Measurements from ENCODE around the gene TSPAN18.

The TSPAN18 gene

DNA sequence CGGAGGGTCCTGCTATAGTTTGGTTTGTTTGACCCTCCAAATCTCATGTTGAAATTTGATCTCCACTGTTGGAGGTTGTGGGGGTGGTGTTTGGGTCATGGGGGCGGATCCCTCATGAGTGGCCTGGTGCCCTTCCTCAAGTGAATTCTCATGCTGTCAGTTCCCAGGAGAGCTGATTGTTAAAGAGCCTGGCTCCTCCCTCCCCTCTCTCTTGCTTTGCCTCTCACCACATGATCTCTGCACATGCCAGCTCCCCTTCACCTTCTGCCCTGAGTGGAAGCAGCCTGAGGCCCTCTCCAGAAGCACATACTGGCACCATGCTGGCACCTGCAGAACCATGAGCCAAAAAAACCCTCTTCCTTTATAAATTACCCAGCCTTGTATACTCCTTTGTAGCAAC lies 7.1 kb downstream of the TSPAN18 start:
- no peak for DNase-seq
- Histone ChIP-seq H4K91ac (ENCODE audit: low read depth, low read length) (no peak overlapping the region), H3K23ac (ENCODE audit: low read length) (no peak overlapping the region), H3K4ac (ENCODE audit: low read depth, low read length) (no peak overlapping the region), H3K4me2 (ENCODE audit: low read length) (no peak overlapping the region), H4K12ac (ENCODE audit: low read depth, low read length) (no peak overlapping the region), H2AFZ (ENCODE audit: insufficient read depth, low read length, poor library complexity) (no peak overlapping the region), H3K36me3 (ENCODE audit: control insufficient read depth in 1 of 2, insufficient read depth in 2 of 2, low read length in 2 of 2) (no peaks in the 10 kb centered on the region), H3K9me3 (ENCODE audit: insufficient read depth, low read depth, low read length) (no peaks in the 10 kb centered on the region), H2BK120ac (ENCODE audit: insufficient read depth, low read length, poor library complexity) (no peak overlapping the region), H2BK5ac (ENCODE audit: low read depth, low read length, poor library complexity) (no peak overlapping the region), H3K27me3 (ENCODE audit: insufficient read depth, low read length) (no peaks in the 10 kb centered on the region), H3K27ac (ENCODE audit: low read depth, low read length) (no peak overlapping the region), H2AK5ac (ENCODE audit: low read length) (no peak overlapping the region), H3K4me3 (ENCODE audit: low read depth, low read length) (no peak overlapping the region), H3K18ac (ENCODE audit: low read length) (no peak overlapping the region), H3K79me2 (ENCODE audit: control insufficient read depth, insufficient read depth, low read length, poor library complexity) (no peaks in the 10 kb centered on the region), H3K14ac (ENCODE audit: low read length) (no peak overlapping the region), H3K9ac (ENCODE audit: low read length) (no peak overlapping the region), H2BK12ac (ENCODE audit: low read length) (no peak overlapping the region), H3K4me1 (ENCODE audit: control insufficient read depth in 1 of 2, insufficient read depth in 2 of 2, low read length in 2 of 2) (peaks cover 3 to 4% of the 10 kb centered on the region in 2 experiments), H4K8ac (ENCODE audit: low read depth, low read length) (no peak overlapping the region), H3K79me1 (ENCODE audit: low read length) (no peaks in the 10 kb centered on the region)
- WGBS (ENCODE audit: extremely low coverage, insufficient coverage, insufficient read length) = no CpG with 5 or more reads among the region's 2 CpGs

DNA sequence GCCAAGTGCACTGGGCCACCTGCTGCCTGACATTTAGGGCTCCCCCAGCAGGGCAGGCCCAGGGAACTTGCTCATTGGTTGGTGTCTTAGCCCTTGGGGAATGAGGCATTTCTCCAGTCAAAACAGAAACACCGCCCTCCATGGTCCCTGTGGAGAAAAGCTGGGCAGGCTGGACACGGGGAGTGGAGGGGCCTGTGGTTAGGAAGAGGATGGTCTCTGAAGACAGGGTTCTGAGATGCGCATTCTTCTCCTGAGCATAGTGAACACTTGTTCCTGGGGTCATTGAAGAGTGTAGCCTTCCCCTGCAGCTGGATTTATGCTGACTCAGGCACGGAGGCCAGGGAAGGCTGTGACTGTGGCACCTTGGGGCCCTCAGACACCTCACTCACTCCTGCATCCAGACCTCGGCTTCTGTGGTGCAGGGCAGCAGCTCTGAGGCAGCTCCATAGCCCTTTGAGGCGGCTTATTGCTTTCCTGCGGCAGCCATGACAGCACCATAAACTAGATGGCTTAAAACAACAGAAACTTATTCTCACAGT lies 8.2 kb downstream of the TSPAN18 start:
- Histone ChIP-seq H3K14ac (ENCODE audit: low read length) (no peak overlapping the region), H4K12ac (ENCODE audit: low read depth, low read length) (no peak overlapping the region), H2BK120ac (ENCODE audit: insufficient read depth, low read length, poor library complexity) (no peak overlapping the region), H2BK5ac (ENCODE audit: low read depth, low read length, poor library complexity) (no peak overlapping the region), H3K9me3 (ENCODE audit: insufficient read depth, low read depth, low read length) (no peaks in the 10 kb centered on the region), H3K27ac (ENCODE audit: low read depth, low read length) (no peak overlapping the region), H4K8ac (ENCODE audit: low read depth, low read length) (no peak overlapping the region), H3K79me1 (ENCODE audit: low read length) (no peaks in the 10 kb centered on the region), H3K4me2 (ENCODE audit: low read length) (no peak overlapping the region), H3K4ac (ENCODE audit: low read depth, low read length) (no peak overlapping the region), H3K18ac (ENCODE audit: low read length) (no peak overlapping the region), H3K79me2 (ENCODE audit: control insufficient read depth, insufficient read depth, low read length, poor library complexity) (no peaks in the 10 kb centered on the region), H2AK5ac (ENCODE audit: low read length) (no peak overlapping the region), H3K23ac (ENCODE audit: low read length) (no peak overlapping the region), H3K27me3 (ENCODE audit: insufficient read depth, low read length) (no peaks in the 10 kb centered on the region), H3K4me3 (ENCODE audit: low read depth, low read length) (no peak overlapping the region), H4K91ac (ENCODE audit: low read depth, low read length) (no peak overlapping the region), H2BK12ac (ENCODE audit: low read length) (no peak overlapping the region), H3K9ac (ENCODE audit: low read length) (no peak overlapping the region), H3K36me3 (ENCODE audit: control insufficient read depth in 1 of 2, insufficient read depth in 2 of 2, low read length in 2 of 2) (no peaks in the 10 kb centered on the region), H2AFZ (ENCODE audit: insufficient read depth, low read length, poor library complexity) (no peak overlapping the region), H3K4me1 (ENCODE audit: control insufficient read depth in 1 of 2, insufficient read depth in 2 of 2, low read length in 2 of 2) (peaks cover 2 to 3% of the 10 kb centered on the region in 2 experiments)
- no peak for DNase-seq
- WGBS (ENCODE audit: extremely low coverage, insufficient coverage, insufficient read length) = no CpG with 5 or more reads among the region's 7 CpGs

DNA sequence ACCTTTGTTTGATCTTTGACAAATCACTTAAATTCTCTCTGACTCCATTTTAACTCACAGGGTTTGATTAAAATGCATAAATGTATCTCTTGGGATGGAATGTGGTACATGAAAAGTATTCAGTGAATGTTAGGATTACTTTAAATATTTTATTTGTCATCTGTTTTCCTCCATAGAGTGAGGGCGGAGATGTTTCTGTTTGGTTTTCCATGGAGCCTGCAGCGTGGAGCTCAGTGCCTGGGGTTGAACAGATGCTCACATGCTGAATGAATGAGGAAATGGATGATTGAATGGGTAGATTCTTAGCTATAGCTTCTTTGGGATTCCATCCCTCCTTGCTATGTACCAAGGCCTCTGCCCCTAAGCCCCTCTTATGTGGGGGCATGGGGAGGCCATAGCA lies 10.0 kb downstream of the TSPAN18 start:
- Histone ChIP-seq H3K4ac (ENCODE audit: low read depth, low read length) (no peak overlapping the region), H3K14ac (ENCODE audit: low read length) (no peak overlapping the region), H3K18ac (ENCODE audit: low read length) (no peak overlapping the region), H3K4me1 (ENCODE audit: control insufficient read depth in 1 of 2, insufficient read depth in 2 of 2, low read length in 2 of 2) (peaks cover 2% of the 10 kb centered on the region in 2 experiments), H2AFZ (ENCODE audit: insufficient read depth, low read length, poor library complexity) (no peak overlapping the region), H3K79me2 (ENCODE audit: control insufficient read depth, insufficient read depth, low read length, poor library complexity) (no peaks in the 10 kb centered on the region), H2BK120ac (ENCODE audit: insufficient read depth, low read length, poor library complexity) (no peak overlapping the region), H3K79me1 (ENCODE audit: low read length) (no peaks in the 10 kb centered on the region), H3K27ac (ENCODE audit: low read depth, low read length) (no peak overlapping the region), H2AK5ac (ENCODE audit: low read length) (no peak overlapping the region), H3K9me3 (ENCODE audit: insufficient read depth, low read depth, low read length) (no peaks in the 10 kb centered on the region), H2BK12ac (ENCODE audit: low read length) (no peak overlapping the region), H3K4me3 (ENCODE audit: low read depth, low read length) (no peak overlapping the region), H4K91ac (ENCODE audit: low read depth, low read length) (no peak overlapping the region), H4K8ac (ENCODE audit: low read depth, low read length) (no peak overlapping the region), H3K9ac (ENCODE audit: low read length) (peak overlapping the region; percentile 44), H3K36me3 (ENCODE audit: control insufficient read depth in 1 of 2, insufficient read depth in 2 of 2, low read length in 2 of 2) (no peaks in the 10 kb centered on the region), H3K4me2 (ENCODE audit: low read length) (no peak overlapping the region), H2BK5ac (ENCODE audit: low read depth, low read length, poor library complexity) (no peak overlapping the region), H3K23ac (ENCODE audit: low read length) (no peak overlapping the region), H3K27me3 (ENCODE audit: insufficient read depth, low read length) (no peaks in the 10 kb centered on the region), H4K12ac (ENCODE audit: low read depth, low read length) (no peak overlapping the region)
- DNase-seq = no peak
- WGBS (ENCODE audit: extremely low coverage, insufficient coverage, insufficient read length) = no CpG with 5 or more reads among the region's 2 CpGs

DNA sequence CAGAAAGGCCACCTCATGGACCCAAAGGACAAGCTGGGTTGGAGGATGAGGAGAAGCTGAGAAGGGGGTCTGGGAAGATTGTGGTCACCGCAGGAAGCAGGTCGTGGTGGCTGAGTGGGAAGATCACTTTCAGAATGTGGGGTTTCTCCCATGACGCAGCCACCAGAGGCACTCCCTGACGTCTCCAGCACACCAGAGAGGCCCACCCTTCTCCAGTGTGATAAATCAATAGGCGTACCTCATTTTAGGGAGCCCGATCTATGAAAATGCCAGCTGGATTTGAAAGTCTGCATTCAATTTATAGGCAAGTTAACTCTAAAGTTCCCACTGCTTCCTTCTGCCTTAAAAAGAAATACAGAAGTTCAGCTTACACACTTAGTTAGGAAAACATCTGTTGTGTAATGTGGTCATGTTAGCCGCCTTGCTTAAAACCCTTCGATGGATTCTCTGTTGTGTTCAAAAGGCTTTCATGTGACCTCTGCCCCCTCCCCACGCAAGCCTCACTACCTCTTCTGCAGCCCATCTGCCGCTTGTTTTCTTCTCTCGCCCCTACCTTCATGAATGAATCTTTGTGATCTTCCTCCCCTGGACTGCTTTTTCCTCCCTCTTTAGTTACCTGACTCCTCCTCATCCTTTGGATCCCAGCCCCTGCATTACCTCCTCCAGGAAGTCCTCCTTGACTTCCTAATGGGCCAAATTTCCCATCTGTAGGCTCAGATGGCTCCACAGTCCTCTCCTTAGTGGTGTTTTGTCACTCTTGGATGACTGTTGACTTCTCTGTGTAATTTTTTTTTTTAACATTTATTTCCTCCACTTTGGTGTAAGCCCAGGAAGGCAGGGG lies 10.7 kb downstream of the TSPAN18 start:
- H2AK5ac ChIP-seq (ENCODE audit: low read length) = no peak overlapping the region
- H2AFZ ChIP-seq (ENCODE audit: insufficient read depth, low read length, poor library complexity) = no peak overlapping the region
- H3K4me2 ChIP-seq (ENCODE audit: low read length) = no peak overlapping the region
- no peak overlapping the region for H3K14ac ChIP-seq (ENCODE audit: low read length)
- no peak overlapping the region for H4K12ac ChIP-seq (ENCODE audit: low read depth, low read length)
- no peak overlapping the region for H3K4ac ChIP-seq (ENCODE audit: low read depth, low read length)
- H3K9ac ChIP-seq (ENCODE audit: low read length) = peak overlapping the region; percentile 44
- WGBS (ENCODE audit: extremely low coverage, insufficient coverage, insufficient read length) = no CpG with 5 or more reads among the region's 11 CpGs
- H3K79me1 ChIP-seq (ENCODE audit: low read length) = no peaks in the 10 kb centered on the region
- H2BK5ac ChIP-seq (ENCODE audit: low read depth, low read length, poor library complexity) = no peak overlapping the region
- no peak overlapping the region for H4K8ac ChIP-seq (ENCODE audit: low read depth, low read length)
- H3K27me3 ChIP-seq (ENCODE audit: insufficient read depth, low read length) = no peaks in the 10 kb centered on the region
- H3K18ac ChIP-seq (ENCODE audit: low read length) = no peak overlapping the region
- H2BK120ac ChIP-seq (ENCODE audit: insufficient read depth, low read length, poor library complexity) = no peak overlapping the region
- no peak for DNase-seq
- H4K91ac ChIP-seq (ENCODE audit: low read depth, low read length) = no peak overlapping the region
- H3K79me2 ChIP-seq (ENCODE audit: control insufficient read depth, insufficient read depth, low read length, poor library complexity) = no peaks in the 10 kb centered on the region
- no peak overlapping the region for H3K4me3 ChIP-seq (ENCODE audit: low read depth, low read length)
- H3K36me3 ChIP-seq (ENCODE audit: control insufficient read depth in 1 of 2, insufficient read depth in 2 of 2, low read length in 2 of 2) = no peaks in the 10 kb centered on the region
- H3K27ac ChIP-seq (ENCODE audit: low read depth, low read length) = no peak overlapping the region
- peaks cover 0 to 2% of the 10 kb centered on the region in 2 experiments for H3K4me1 ChIP-seq (ENCODE audit: control insufficient read depth in 1 of 2, insufficient read depth in 2 of 2, low read length in 2 of 2)
- H2BK12ac ChIP-seq (ENCODE audit: low read length) = no peak overlapping the region
- no peak overlapping the region for H3K23ac ChIP-seq (ENCODE audit: low read length)
- H3K9me3 ChIP-seq (ENCODE audit: insufficient read depth, low read depth, low read length) = no peaks in the 10 kb centered on the region
